Activated naive CD8-positive, alpha-beta T cell treated with anti-CD3 and anti-CD28 coated beads, Interleukin-2, amount 10 ng/mL, durations not matched to agents 7 days and 5 days (primary cell): ENCODE measurements around the gene PRKN. TPM values are rescaled to one million over a fixed set of nuclear protein-coding genes. Genes with fewer than 3 reads are reported as not detected.

ENCODE experiments used
- ATAC-seq: fragments of 150-1000 bp; cut with Tn5 transposase; one replicate; pipeline ENCODE4 v1.10.0; 2021; ENCODE audit warnings: low read depth, moderate library complexity
- POLR2A ChIA-PET: fragments of 350-600 bp; sonication (Branson Sonifier 250); formaldehyde crosslinking; loops from one replicate; lab custom pipeline; 2021; ENCODE audit warnings: antibody characterized with exemption; lab: Charles Lee
- DNase-seq: peaks from one replicate; pipeline ENCODE4 v3.0.0; 2021
- H3K27ac Mint-ChIP-seq: one replicate; pipeline ENCODE4 v1.8.0; 2022; ENCODE audit warnings: mild to moderate bottlenecking, mixed read lengths
- H3K27me3 Mint-ChIP-seq: one replicate; pipeline ENCODE4 v1.8.0; 2022; ENCODE audit warnings: mild to moderate bottlenecking, moderate library complexity, mixed read lengths
- H3K36me3 Mint-ChIP-seq: one replicate; pipeline ENCODE4 v1.8.0; 2021; ENCODE audit warnings: mild to moderate bottlenecking, mixed read lengths
- H3K4me1 Mint-ChIP-seq: one replicate; pipeline ENCODE4 v1.8.0; 2021; ENCODE audit warnings: mixed read lengths
- H3K4me3 Mint-ChIP-seq: one replicate; pipeline ENCODE4 v1.8.0; 2022; ENCODE audit warnings: mild to moderate bottlenecking, moderate library complexity, mixed read lengths
- H3K9me3 Mint-ChIP-seq: one replicate; pipeline ENCODE4 v1.8.0; 2021; ENCODE audit warnings: mixed read lengths
- total RNA-seq, 2 experiments: library from RNA; stranded (reverse); gene quantifications; one replicate each; pipeline ENCODE4 v1.2.3, GENCODE V29; 2021

The PRKN gene
- total RNA-seq, 2 experiments from 2014 or later, result 1.00 to 1.5 TPM

GRCh38 chr6:162705736-162706135 is 21.8 kb downstream of the PRKN start:
- H3K27ac Mint-ChIP-seq, result no peak overlapping the region
- no peaks in the 10 kb centered on the region for H3K9me3 Mint-ChIP-seq
- H3K4me3 Mint-ChIP-seq, result no peak overlapping the region
- H3K4me1 Mint-ChIP-seq, result no peaks in the 10 kb centered on the region
- ATAC-seq (no peak), DNase-seq (no peak)
- POLR2A ChIA-PET, result no interaction called here
- H3K27me3 Mint-ChIP-seq, result no peaks in the 10 kb centered on the region
- H3K36me3 Mint-ChIP-seq, result no peaks in the 10 kb centered on the region

DNA sequence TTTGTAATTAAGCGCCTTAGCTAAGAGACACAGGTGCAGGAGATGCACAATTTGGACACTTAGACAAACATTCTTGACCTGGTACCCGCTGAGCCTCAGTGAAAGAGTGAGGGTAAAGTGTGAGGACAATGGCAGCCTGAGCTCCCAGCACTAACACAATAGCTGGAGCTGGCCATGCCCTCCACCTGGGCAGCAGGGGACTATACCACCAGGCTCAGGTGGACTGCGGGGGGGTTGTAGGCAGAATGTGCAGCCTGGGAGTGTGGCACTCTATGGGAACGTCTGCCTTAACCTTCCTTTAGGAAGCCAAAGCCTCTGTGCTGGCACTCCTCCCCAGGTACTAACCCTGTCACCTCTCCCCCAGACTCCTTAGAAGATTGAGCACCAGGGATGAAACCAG is 23.6 kb downstream of the PRKN start:
- Mint-ChIP-seq H3K36me3 (no peaks in the 10 kb centered on the region), H3K27me3 (no peaks in the 10 kb centered on the region), H3K9me3 (no peaks in the 10 kb centered on the region), H3K4me1 (no peaks in the 10 kb centered on the region), H3K4me3 (no peak overlapping the region), H3K27ac (no peak overlapping the region)
- no peak for ATAC-seq
- POLR2A ChIA-PET, result no interaction called here
- no peak for DNase-seq

GRCh38 chr6:162702446-162702845 is 25.1 kb downstream of the PRKN start:
- Mint-ChIP-seq H3K9me3 (no peaks in the 10 kb centered on the region), H3K4me3 (no peak overlapping the region), H3K27me3 (no peaks in the 10 kb centered on the region), H3K4me1 (no peaks in the 10 kb centered on the region), H3K36me3 (no peaks in the 10 kb centered on the region), H3K27ac (no peak overlapping the region)
- no peak for DNase-seq
- ATAC-seq, result no peak
- POLR2A ChIA-PET, result no interaction called here

- ATAC-seq (no peak), DNase-seq (no peak)
- no peaks in the 10 kb centered on the region for H3K4me1 Mint-ChIP-seq
- no peaks in the 10 kb centered on the region for H3K9me3 Mint-ChIP-seq
- H3K27ac Mint-ChIP-seq, result no peak overlapping the region
- H3K27me3 Mint-ChIP-seq, result no peaks in the 10 kb centered on the region
- H3K36me3 Mint-ChIP-seq, result no peaks in the 10 kb centered on the region
- H3K4me3 Mint-ChIP-seq, result no peak overlapping the region
- POLR2A ChIA-PET, result no interaction called here
These were observed 26.0 kb downstream of the PRKN start for GRCh38 chr6:162701551-162701950.

GRCh38 chr6:162700966-162701365 is 26.6 kb downstream of the PRKN start:
- Mint-ChIP-seq H3K4me1 (no peaks in the 10 kb centered on the region), H3K36me3 (no peaks in the 10 kb centered on the region), H3K27ac (no peak overlapping the region), H3K27me3 (no peaks in the 10 kb centered on the region), H3K9me3 (no peaks in the 10 kb centered on the region), H3K4me3 (no peak overlapping the region)
- no peak for DNase-seq
- ATAC-seq, result no peak
- POLR2A ChIA-PET, result no interaction called here

DNA sequence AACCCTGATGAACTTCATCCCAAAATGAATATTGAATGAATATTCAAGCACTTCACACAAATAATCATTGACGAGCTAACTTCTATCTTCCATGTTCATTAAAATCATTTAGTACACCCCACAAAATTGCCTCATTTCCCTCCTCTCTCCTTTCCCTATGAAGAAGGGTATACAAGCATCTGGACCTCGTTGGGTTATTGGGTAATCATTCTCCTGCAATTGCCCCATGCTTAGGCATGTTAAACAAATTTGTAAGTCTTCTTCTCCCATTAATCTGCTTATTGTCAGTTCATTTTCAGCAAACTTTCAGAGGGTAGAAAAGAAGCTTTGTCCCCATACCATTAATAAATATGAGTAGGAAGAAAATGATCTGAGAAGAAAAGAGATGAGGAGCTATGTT is 27.6 kb downstream of the PRKN start:
- H3K27ac Mint-ChIP-seq, result no peak overlapping the region
- H3K27me3 Mint-ChIP-seq, result no peaks in the 10 kb centered on the region
- no peak for ATAC-seq
- no peaks in the 10 kb centered on the region for H3K36me3 Mint-ChIP-seq
- H3K9me3 Mint-ChIP-seq, result no peaks in the 10 kb centered on the region
- no peak for DNase-seq
- POLR2A ChIA-PET, result no interaction called here
- no peaks in the 10 kb centered on the region for H3K4me1 Mint-ChIP-seq
- no peak overlapping the region for H3K4me3 Mint-ChIP-seq

- H3K36me3 Mint-ChIP-seq, result no peaks in the 10 kb centered on the region
- H3K27ac Mint-ChIP-seq, result no peak overlapping the region
- ATAC-seq, result no peak
These were observed 29.1 kb downstream of the PRKN start for GRCh38 chr6:162698440-162698839.

GRCh38 chr6:162697872-162698403 is 29.6 kb downstream of the PRKN start:
- Mint-ChIP-seq H3K27ac (no peak overlapping the region), H3K27me3 (no peaks in the 10 kb centered on the region), H3K4me3 (no peak overlapping the region), H3K36me3 (no peaks in the 10 kb centered on the region), H3K4me1 (no peaks in the 10 kb centered on the region), H3K9me3 (no peaks in the 10 kb centered on the region)
- POLR2A ChIA-PET, result no interaction called here
- no peak for DNase-seq
- no peak for ATAC-seq

More at GRCh38 chr6:162698440-162698839, 29.1 kb downstream of the PRKN start:
- H3K27me3 Mint-ChIP-seq, result no peaks in the 10 kb centered on the region
- DNase-seq, result no peak
- no peaks in the 10 kb centered on the region for H3K4me1 Mint-ChIP-seq
- no peak overlapping the region for H3K4me3 Mint-ChIP-seq
- no peaks in the 10 kb centered on the region for H3K9me3 Mint-ChIP-seq
- POLR2A ChIA-PET, result no interaction called here

DNA sequence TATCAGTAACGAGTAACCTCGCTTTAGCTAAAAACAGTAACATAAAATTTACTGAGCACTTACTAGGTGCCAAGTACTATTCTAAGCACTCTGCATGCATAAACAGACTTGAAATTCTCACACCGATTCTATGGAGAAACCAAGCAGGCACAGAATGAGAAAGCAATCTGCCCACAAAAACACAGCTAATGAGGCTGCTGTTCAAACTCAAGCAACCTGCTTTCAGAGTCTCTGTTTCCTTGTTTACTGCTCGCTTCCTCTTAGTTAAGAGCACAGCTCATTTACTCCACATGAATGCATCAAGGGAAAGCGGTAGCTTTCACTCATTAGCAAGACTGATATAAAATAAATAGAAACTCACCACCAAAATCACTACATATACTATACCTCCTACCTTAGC is 37.4 kb downstream of the PRKN start:
- Mint-ChIP-seq H3K4me1 (no peaks in the 10 kb centered on the region), H3K27ac (no peak overlapping the region), H3K36me3 (no peaks in the 10 kb centered on the region), H3K27me3 (no peaks in the 10 kb centered on the region), H3K4me3 (no peak overlapping the region), H3K9me3 (no peaks in the 10 kb centered on the region)
- DNase-seq (no peak), ATAC-seq (no peak)
- POLR2A ChIA-PET, result no interaction called here

- Mint-ChIP-seq H3K36me3 (no peaks in the 10 kb centered on the region), H3K4me1 (no peaks in the 10 kb centered on the region), H3K9me3 (no peaks in the 10 kb centered on the region), H3K27me3 (no peaks in the 10 kb centered on the region), H3K4me3 (no peak overlapping the region), H3K27ac (no peak overlapping the region)
- POLR2A ChIA-PET, result no interaction called here
- DNase-seq (no peak), ATAC-seq (no peak)
These were observed 38.7 kb downstream of the PRKN start for GRCh38 chr6:162688751-162689345.

GRCh38 chr6:162685586-162685985 is 42.0 kb downstream of the PRKN start:
- no peaks in the 10 kb centered on the region for H3K36me3 Mint-ChIP-seq
- H3K27ac Mint-ChIP-seq, result no peak overlapping the region
- POLR2A ChIA-PET, result no interaction called here
- peaks cover 2% of the 10 kb centered on the region for H3K9me3 Mint-ChIP-seq
- H3K4me1 Mint-ChIP-seq, result no peaks in the 10 kb centered on the region
- H3K4me3 Mint-ChIP-seq, result no peak overlapping the region
- DNase-seq (no peak), ATAC-seq (no peak)
- H3K27me3 Mint-ChIP-seq, result no peaks in the 10 kb centered on the region

- Mint-ChIP-seq H3K36me3 (no peaks in the 10 kb centered on the region), H3K9me3 (peaks cover 2% of the 10 kb centered on the region), H3K4me3 (no peak overlapping the region), H3K4me1 (no peaks in the 10 kb centered on the region), H3K27ac (no peak overlapping the region), H3K27me3 (no peaks in the 10 kb centered on the region)
- ATAC-seq, result no peak
- POLR2A ChIA-PET, result no interaction called here
- DNase-seq, result no peak
These were observed 42.6 kb downstream of the PRKN start for GRCh38 chr6:162684961-162685360.

DNA sequence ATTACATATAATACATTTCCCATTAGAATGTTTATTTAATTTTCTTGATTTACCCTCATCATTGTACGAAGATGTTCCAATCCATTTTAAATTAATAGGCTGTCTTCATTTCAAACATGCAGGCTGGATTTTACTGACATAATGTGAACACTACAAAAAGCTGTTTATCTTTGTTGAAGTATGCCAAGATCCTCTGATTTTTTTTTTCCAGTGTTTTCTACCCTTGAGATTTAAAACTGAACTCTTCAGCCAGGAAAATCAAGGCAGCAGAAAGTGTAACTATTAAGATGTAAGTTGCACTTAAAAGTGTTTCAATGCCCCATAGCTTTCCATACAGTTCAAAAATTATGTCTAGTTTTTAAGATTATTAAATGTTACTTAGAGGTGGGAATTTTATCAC is 43.5 kb downstream of the PRKN start:
- POLR2A ChIA-PET, result no interaction called here
- no peak overlapping the region for H3K27ac Mint-ChIP-seq
- H3K4me1 Mint-ChIP-seq, result no peaks in the 10 kb centered on the region
- no peaks in the 10 kb centered on the region for H3K36me3 Mint-ChIP-seq
- DNase-seq (no peak), ATAC-seq (no peak)
- no peaks in the 10 kb centered on the region for H3K27me3 Mint-ChIP-seq
- H3K4me3 Mint-ChIP-seq, result no peak overlapping the region
- H3K9me3 Mint-ChIP-seq, result peaks cover 2% of the 10 kb centered on the region

DNA sequence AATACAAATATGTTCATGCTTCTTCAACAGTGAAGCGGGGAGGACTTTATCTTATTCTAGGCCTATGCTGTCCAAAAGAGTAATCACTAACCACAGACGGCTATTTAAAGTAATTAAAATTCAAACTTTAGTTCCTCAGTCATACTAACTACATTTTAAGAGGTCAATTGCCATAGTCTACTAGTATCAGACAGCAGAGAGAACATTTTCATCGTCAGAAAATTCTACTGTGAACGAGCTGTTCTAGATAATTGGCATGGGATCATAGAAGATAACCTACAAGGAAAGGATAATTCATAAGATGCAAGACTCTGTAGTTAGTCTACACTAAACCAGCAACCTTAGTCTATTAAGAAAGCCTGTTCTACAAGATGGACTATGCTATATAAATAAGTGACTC is 44.4 kb downstream of the PRKN start:
- POLR2A ChIA-PET, result no interaction called here
- H3K9me3 Mint-ChIP-seq, result peaks cover 2% of the 10 kb centered on the region
- ATAC-seq, result no peak
- no peak overlapping the region for H3K4me3 Mint-ChIP-seq
- H3K27me3 Mint-ChIP-seq, result no peaks in the 10 kb centered on the region
- no peaks in the 10 kb centered on the region for H3K4me1 Mint-ChIP-seq
- H3K36me3 Mint-ChIP-seq, result no peaks in the 10 kb centered on the region
- DNase-seq, result no peak
- no peak overlapping the region for H3K27ac Mint-ChIP-seq

DNA sequence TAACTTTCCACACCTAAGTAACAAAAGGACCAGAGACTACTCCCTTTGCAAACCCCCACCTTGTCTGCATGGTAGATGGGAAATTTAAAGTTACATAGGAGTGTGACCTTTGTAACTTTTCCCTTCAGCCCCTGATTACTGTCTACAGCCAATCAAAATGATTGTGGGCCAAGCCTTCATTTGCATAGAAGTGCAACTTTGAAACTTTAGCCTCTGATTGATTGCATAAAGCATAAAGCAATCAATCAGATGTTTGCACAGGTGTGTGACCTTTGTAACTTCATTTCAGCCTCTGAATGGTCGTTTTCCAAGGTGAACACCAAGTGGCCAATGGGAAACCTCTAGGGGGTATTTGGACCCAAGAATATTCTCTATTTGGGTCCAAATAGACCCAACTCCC is 46.1 kb downstream of the PRKN start:
- ATAC-seq (no peak), DNase-seq (no peak)
- no peaks in the 10 kb centered on the region for H3K27me3 Mint-ChIP-seq
- H3K9me3 Mint-ChIP-seq, result peaks cover 2% of the 10 kb centered on the region
- H3K36me3 Mint-ChIP-seq, result no peaks in the 10 kb centered on the region
- no peak overlapping the region for H3K4me3 Mint-ChIP-seq
- POLR2A ChIA-PET, result no interaction called here
- no peak overlapping the region for H3K27ac Mint-ChIP-seq
- no peaks in the 10 kb centered on the region for H3K4me1 Mint-ChIP-seq
